ENCODE measurements around the gene SENP5.

SENP5 gene

GRCh38 chr3:196931157-196931556, 63.4 kb downstream of the SENP5 start:
- Histone ChIP-seq H2BK15ac (replicated peaks; ENCODE audit: low read depth) (no peak overlapping the region), H3K9ac (ENCODE audit: low read length) (no peak overlapping the region), H3K4me3 (ENCODE audit: low read length) (no peak overlapping the region), H3K18ac (ENCODE audit: low read length) (no peak overlapping the region), H4K8ac (ENCODE audit: low read depth, low read length) (no peak overlapping the region), H3K79me2 (ENCODE audit: control insufficient read depth, insufficient read depth, low read length) (no peaks in the 10 kb centered on the region), H3K4ac (ENCODE audit: low read depth, low read length) (no peak overlapping the region), H3K4me1 (ENCODE audit: control insufficient read depth, low read depth, low read length) (no peaks in the 10 kb centered on the region), H3K4me2 (ENCODE audit: low read length) (no peak overlapping the region), H3K56ac (ENCODE audit: low read length) (no peak overlapping the region), H4K5ac (ENCODE audit: low read length) (no peak overlapping the region), H3K79me1 (ENCODE audit: low read length) (no peaks in the 10 kb centered on the region), H2BK120ac (ENCODE audit: low read depth, low read length) (no peak overlapping the region), H3K36me3 (ENCODE audit: control insufficient read depth, insufficient read depth, low read length) (peaks cover 3% of the 10 kb centered on the region), H3K23ac (ENCODE audit: low read length) (no peak overlapping the region), H2AK5ac (ENCODE audit: low read length) (no peak overlapping the region), H3K27me3 (ENCODE audit: insufficient read depth, low read length, poor library complexity) (no peaks in the 10 kb centered on the region), H3K27ac (ENCODE audit: low read depth, low read length) (no peak overlapping the region), H2BK5ac (ENCODE audit: low read length) (no peak overlapping the region)
- WGBS (ENCODE audit: extremely low coverage, insufficient coverage, low lambda C conversion rate), result no CpG with 5 or more reads among the region's 4 CpGs
- no peak for DNase-seq

- peaks cover 7% of the 10 kb centered on the region for H3K36me3 ChIP-seq (ENCODE audit: control insufficient read depth, insufficient read depth, low read length)
Observed at GRCh38 chr3:196931828-196932587, 64.3 kb downstream of the SENP5 start.

GRCh38 chr3:196932600-196932999, 64.9 kb downstream of the SENP5 start:
- Histone ChIP-seq H2BK120ac (ENCODE audit: low read depth, low read length) (no peak overlapping the region), H4K5ac (ENCODE audit: low read length) (no peak overlapping the region), H3K56ac (ENCODE audit: low read length) (no peak overlapping the region), H4K8ac (ENCODE audit: low read depth, low read length) (no peak overlapping the region), H3K27me3 (ENCODE audit: insufficient read depth, low read length, poor library complexity) (no peaks in the 10 kb centered on the region), H2BK15ac (replicated peaks; ENCODE audit: low read depth) (no peak overlapping the region), H3K18ac (ENCODE audit: low read length) (no peak overlapping the region), H3K79me1 (ENCODE audit: low read length) (no peaks in the 10 kb centered on the region), H3K4me3 (ENCODE audit: low read length) (no peak overlapping the region), H3K4me2 (ENCODE audit: low read length) (no peak overlapping the region), H3K36me3 (ENCODE audit: control insufficient read depth, insufficient read depth, low read length) (peaks cover 10% of the 10 kb centered on the region), H3K4ac (ENCODE audit: low read depth, low read length) (no peak overlapping the region), H3K4me1 (ENCODE audit: control insufficient read depth, low read depth, low read length) (no peaks in the 10 kb centered on the region), H3K23ac (ENCODE audit: low read length) (no peak overlapping the region), H3K27ac (ENCODE audit: low read depth, low read length) (no peak overlapping the region), H3K79me2 (ENCODE audit: control insufficient read depth, insufficient read depth, low read length) (no peaks in the 10 kb centered on the region), H2AK5ac (ENCODE audit: low read length) (no peak overlapping the region), H3K9ac (ENCODE audit: low read length) (no peak overlapping the region), H2BK5ac (ENCODE audit: low read length) (no peak overlapping the region)
- no peak for DNase-seq
- WGBS (ENCODE audit: extremely low coverage, insufficient coverage, low lambda C conversion rate), result no CpG with 5 or more reads among the region's 3 CpGs

More at GRCh38 chr3:196931828-196932587, 64.3 kb downstream of the SENP5 start:
- Histone ChIP-seq H2BK5ac (ENCODE audit: low read length) (no peak overlapping the region), H3K27ac (ENCODE audit: low read depth, low read length) (no peak overlapping the region), H3K79me2 (ENCODE audit: control insufficient read depth, insufficient read depth, low read length) (no peaks in the 10 kb centered on the region), H2BK120ac (ENCODE audit: low read depth, low read length) (no peak overlapping the region), H3K4me2 (ENCODE audit: low read length) (no peak overlapping the region), H2AK5ac (ENCODE audit: low read length) (no peak overlapping the region), H4K5ac (ENCODE audit: low read length) (no peak overlapping the region), H3K27me3 (ENCODE audit: insufficient read depth, low read length, poor library complexity) (no peaks in the 10 kb centered on the region), H2BK15ac (replicated peaks; ENCODE audit: low read depth) (no peak overlapping the region), H3K4me3 (ENCODE audit: low read length) (no peak overlapping the region), H3K9ac (ENCODE audit: low read length) (no peak overlapping the region), H3K4ac (ENCODE audit: low read depth, low read length) (no peak overlapping the region), H3K56ac (ENCODE audit: low read length) (no peak overlapping the region), H3K4me1 (ENCODE audit: control insufficient read depth, low read depth, low read length) (no peaks in the 10 kb centered on the region), H4K8ac (ENCODE audit: low read depth, low read length) (no peak overlapping the region), H3K23ac (ENCODE audit: low read length) (no peak overlapping the region), H3K18ac (ENCODE audit: low read length) (no peak overlapping the region), H3K79me1 (ENCODE audit: low read length) (no peaks in the 10 kb centered on the region)
- WGBS (ENCODE audit: extremely low coverage, insufficient coverage, low lambda C conversion rate), result no CpG with 5 or more reads among the region's 12 CpGs
- no peak for DNase-seq

- H4K5ac ChIP-seq (ENCODE audit: low read length), result no peak overlapping the region
- no CpG with 5 or more reads among the region's 3 CpGs for WGBS (ENCODE audit: extremely low coverage, insufficient coverage, low lambda C conversion rate)
- H3K79me2 ChIP-seq (ENCODE audit: control insufficient read depth, insufficient read depth, low read length), result peaks cover 11% of the 10 kb centered on the region
- no peak overlapping the region for H3K56ac ChIP-seq (ENCODE audit: low read length)
- H3K4me1 ChIP-seq (ENCODE audit: control insufficient read depth, low read depth, low read length), result no peaks in the 10 kb centered on the region
- H2BK15ac ChIP-seq (replicated peaks; ENCODE audit: low read depth), result no peak overlapping the region
- H2BK120ac ChIP-seq (ENCODE audit: low read depth, low read length), result no peak overlapping the region
- no peak overlapping the region for H2BK5ac ChIP-seq (ENCODE audit: low read length)
- H3K79me1 ChIP-seq (ENCODE audit: low read length), result peaks cover 3% of the 10 kb centered on the region
- no peak overlapping the region for H3K18ac ChIP-seq (ENCODE audit: low read length)
- H4K8ac ChIP-seq (ENCODE audit: low read depth, low read length), result no peak overlapping the region
- peaks cover 10% of the 10 kb centered on the region for H3K36me3 ChIP-seq (ENCODE audit: control insufficient read depth, insufficient read depth, low read length)
- no peaks in the 10 kb centered on the region for H3K27me3 ChIP-seq (ENCODE audit: insufficient read depth, low read length, poor library complexity)
- DNase-seq, result no peak
- H3K9ac ChIP-seq (ENCODE audit: low read length), result no peak overlapping the region
- H3K23ac ChIP-seq (ENCODE audit: low read length), result no peak overlapping the region
- no peak overlapping the region for H3K4me2 ChIP-seq (ENCODE audit: low read length)
- no peak overlapping the region for H3K4ac ChIP-seq (ENCODE audit: low read depth, low read length)
- no peak overlapping the region for H2AK5ac ChIP-seq (ENCODE audit: low read length)
- no peak overlapping the region for H3K27ac ChIP-seq (ENCODE audit: low read depth, low read length)
- no peak overlapping the region for H3K4me3 ChIP-seq (ENCODE audit: low read length)
Observed at GRCh38 chr3:196936288-196936687, 68.6 kb downstream of the SENP5 start.

GRCh38 chr3:196938124-196938523, 70.4 kb downstream of the SENP5 start:
- no peak overlapping the region for H2AK5ac ChIP-seq (ENCODE audit: low read length)
- H3K79me1 ChIP-seq (ENCODE audit: low read length), result peaks cover 4% of the 10 kb centered on the region
- no peak overlapping the region for H4K5ac ChIP-seq (ENCODE audit: low read length)
- H4K8ac ChIP-seq (ENCODE audit: low read depth, low read length), result no peak overlapping the region
- peaks cover 9% of the 10 kb centered on the region for H3K36me3 ChIP-seq (ENCODE audit: control insufficient read depth, insufficient read depth, low read length)
- H3K9ac ChIP-seq (ENCODE audit: low read length), result no peak overlapping the region
- no peak overlapping the region for H3K4me2 ChIP-seq (ENCODE audit: low read length)
- H3K4me3 ChIP-seq (ENCODE audit: low read length), result no peak overlapping the region
- H2BK15ac ChIP-seq (replicated peaks; ENCODE audit: low read depth), result no peak overlapping the region
- no peak overlapping the region for H3K56ac ChIP-seq (ENCODE audit: low read length)
- no peak overlapping the region for H3K4ac ChIP-seq (ENCODE audit: low read depth, low read length)
- peaks cover 22% of the 10 kb centered on the region for H3K79me2 ChIP-seq (ENCODE audit: control insufficient read depth, insufficient read depth, low read length)
- H3K4me1 ChIP-seq (ENCODE audit: control insufficient read depth, low read depth, low read length), result no peaks in the 10 kb centered on the region
- H3K27ac ChIP-seq (ENCODE audit: low read depth, low read length), result no peak overlapping the region
- no peak for DNase-seq
- H3K18ac ChIP-seq (ENCODE audit: low read length), result no peak overlapping the region
- WGBS (ENCODE audit: extremely low coverage, insufficient coverage, low lambda C conversion rate), result no CpG with 5 or more reads among the region's 2 CpGs
- H3K27me3 ChIP-seq (ENCODE audit: insufficient read depth, low read length, poor library complexity), result no peaks in the 10 kb centered on the region
- H2BK5ac ChIP-seq (ENCODE audit: low read length), result no peak overlapping the region
- H2BK120ac ChIP-seq (ENCODE audit: low read depth, low read length), result no peak overlapping the region
- no peak overlapping the region for H3K23ac ChIP-seq (ENCODE audit: low read length)

GRCh38 chr3:196938576-196938975, 70.9 kb downstream of the SENP5 start:
- Histone ChIP-seq H3K79me1 (ENCODE audit: low read length) (peaks cover 8% of the 10 kb centered on the region), H2BK15ac (replicated peaks; ENCODE audit: low read depth) (no peak overlapping the region), H3K9ac (ENCODE audit: low read length) (no peak overlapping the region), H3K4ac (ENCODE audit: low read depth, low read length) (no peak overlapping the region), H3K18ac (ENCODE audit: low read length) (no peak overlapping the region), H3K56ac (ENCODE audit: low read length) (no peak overlapping the region), H2BK120ac (ENCODE audit: low read depth, low read length) (no peak overlapping the region), H3K4me2 (ENCODE audit: low read length) (no peak overlapping the region), H4K5ac (ENCODE audit: low read length) (no peak overlapping the region), H4K8ac (ENCODE audit: low read depth, low read length) (no peak overlapping the region), H3K27me3 (ENCODE audit: insufficient read depth, low read length, poor library complexity) (no peaks in the 10 kb centered on the region), H3K36me3 (ENCODE audit: control insufficient read depth, insufficient read depth, low read length) (peaks cover 9% of the 10 kb centered on the region), H3K27ac (ENCODE audit: low read depth, low read length) (no peak overlapping the region), H3K23ac (ENCODE audit: low read length) (no peak overlapping the region), H3K79me2 (ENCODE audit: control insufficient read depth, insufficient read depth, low read length) (peaks cover 27% of the 10 kb centered on the region), H2AK5ac (ENCODE audit: low read length) (no peak overlapping the region), H3K4me3 (ENCODE audit: low read length) (no peak overlapping the region), H3K4me1 (ENCODE audit: control insufficient read depth, low read depth, low read length) (no peaks in the 10 kb centered on the region), H2BK5ac (ENCODE audit: low read length) (no peak overlapping the region)
- WGBS (ENCODE audit: extremely low coverage, insufficient coverage, low lambda C conversion rate), result no CpG with 5 or more reads among the region's 5 CpGs
- DNase-seq, result no peak
